ENCODE data around the gene APC.

The APC gene

GRCh38 chr5:112737463-112738190 lies at the start of gene APC:
APC (plus strand) TSS chr5:112737885; CDS start chr5:112754891, 17,006 bp downstream.
- peaks cover 0 to 38% (median 3%) of the 10 kb centered on the region in 4 donors for H3K4me1 ChIP-seq
- no peaks in the 10 kb centered on the region for H3K9me3 ChIP-seq
- intact Hi-C loops (cut with DNase I; ENCODE audit: low total_unique reads) = no loop called here
- DNase-seq = peak; percentile 95 to 97
- TF ChIP-seq CTCF (IDR thresholded peaks at IDR 0.05) = peak; percentile 17 to 23
- peak within 1 kb of the TSS; percentile 68 to 76 for H3K4me3 ChIP-seq
- H3K27me3 ChIP-seq = no peaks in the 10 kb centered on the region
- peak within 1 kb of the TSS; percentile 62 to 72 for H3K27ac ChIP-seq
- no peaks in the 10 kb centered on the region for H3K36me3 ChIP-seq

- Histone ChIP-seq H3K9me3 (no peaks in the 10 kb centered on the region), H3K27ac (no peak overlapping the region), H3K4me3 (no peak overlapping the region), H3K4me1 (peaks cover 0 to 26% (median 15%) of the 10 kb centered on the region in 4 donors), H3K27me3 (no peaks in the 10 kb centered on the region), H3K36me3 (no peaks in the 10 kb centered on the region)
- DNase-seq = no peak
- intact Hi-C loops (cut with DNase I; ENCODE audit: low total_unique reads) = no loop called here
- no peak for TF ChIP-seq CTCF (IDR thresholded peaks at IDR 0.05)
Measured at GRCh38 chr5:112689155-112689909, 48.4 kb upstream of the APC start.

GRCh38 chr5:112690605-112691338 lies 46.9 kb upstream of the APC start:
- Histone ChIP-seq H3K27me3 (no peaks in the 10 kb centered on the region), H3K36me3 (no peaks in the 10 kb centered on the region), H3K27ac (no peak overlapping the region), H3K4me3 (no peak overlapping the region), H3K4me1 (peaks cover 0 to 11% (median 3%) of the 10 kb centered on the region in 4 donors), H3K9me3 (no peaks in the 10 kb centered on the region)
- DNase-seq = no peak
- no peak for TF ChIP-seq CTCF (IDR thresholded peaks at IDR 0.05)
- intact Hi-C loops (cut with DNase I; ENCODE audit: low total_unique reads) = no loop called here

- intact Hi-C loops (cut with DNase I; ENCODE audit: low total_unique reads) = no loop called here
- TF ChIP-seq CTCF (IDR thresholded peaks at IDR 0.05) = no peak
- Histone ChIP-seq H3K27me3 (no peaks in the 10 kb centered on the region), H3K36me3 (no peaks in the 10 kb centered on the region), H3K4me1 (peaks cover 0 to 6% (median under 1%) of the 10 kb centered on the region in 4 donors), H3K9me3 (no peaks in the 10 kb centered on the region), H3K27ac (no peak overlapping the region), H3K4me3 (no peak overlapping the region)
- no peak for DNase-seq
Measured at GRCh38 chr5:112691339-112691680, 46.4 kb upstream of the APC start.

GRCh38 chr5:112691758-112692157 lies 45.9 kb upstream of the APC start:
- Histone ChIP-seq H3K36me3 (no peaks in the 10 kb centered on the region), H3K27me3 (no peaks in the 10 kb centered on the region), H3K27ac (no peak overlapping the region), H3K9me3 (no peaks in the 10 kb centered on the region), H3K4me3 (no peak overlapping the region), H3K4me1 (peaks cover 0 to 2% (median 0%) of the 10 kb centered on the region in 4 donors)
- intact Hi-C loops (cut with DNase I; ENCODE audit: low total_unique reads) = no loop called here
- no peak for DNase-seq
- no peak for TF ChIP-seq CTCF (IDR thresholded peaks at IDR 0.05)

Measured in tibial artery (tissue), 4 donors.